ENCODE measurements around the gene SHE.
"Not testable (repeated sequence)": the region's sequence is repeated elsewhere in the genome, so short reads cannot be mapped to it uniquely, and the experiment has no call there.

The SHE gene

DNA sequence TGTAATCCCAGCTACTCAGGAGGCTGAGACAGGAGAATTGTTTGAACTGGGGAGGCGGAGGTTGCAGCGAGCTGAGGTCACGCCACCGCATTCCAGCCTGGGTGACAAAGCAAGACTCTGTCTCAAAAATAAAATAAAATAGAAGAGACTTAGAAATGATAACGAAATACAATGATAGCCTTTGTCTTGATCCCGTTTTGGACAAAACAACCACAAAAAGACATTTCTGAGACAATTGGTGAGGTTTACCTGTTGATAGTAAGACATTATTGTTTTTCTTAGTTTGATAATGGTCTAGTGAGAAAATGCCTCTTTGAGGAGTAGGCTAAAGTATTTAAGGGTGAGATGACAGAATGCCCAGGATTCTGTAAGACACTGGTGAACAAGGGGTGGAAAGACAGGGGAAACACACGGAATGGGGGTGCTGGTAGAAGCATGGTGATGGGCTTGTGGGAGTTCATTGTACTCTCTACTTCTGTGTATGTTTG is 11.9 kb upstream of the SHE start:
- DNase-seq (ENCODE audit: low read depth), result no peak

GRCh38 chr1:154512760-154513159 is 10.5 kb upstream of the SHE start:
- no peak for DNase-seq (ENCODE audit: low read depth)

- no peak for DNase-seq (ENCODE audit: low read depth)
Measured at GRCh38 chr1:154503898-154504297, 1.7 kb upstream of the SHE start.

DNA sequence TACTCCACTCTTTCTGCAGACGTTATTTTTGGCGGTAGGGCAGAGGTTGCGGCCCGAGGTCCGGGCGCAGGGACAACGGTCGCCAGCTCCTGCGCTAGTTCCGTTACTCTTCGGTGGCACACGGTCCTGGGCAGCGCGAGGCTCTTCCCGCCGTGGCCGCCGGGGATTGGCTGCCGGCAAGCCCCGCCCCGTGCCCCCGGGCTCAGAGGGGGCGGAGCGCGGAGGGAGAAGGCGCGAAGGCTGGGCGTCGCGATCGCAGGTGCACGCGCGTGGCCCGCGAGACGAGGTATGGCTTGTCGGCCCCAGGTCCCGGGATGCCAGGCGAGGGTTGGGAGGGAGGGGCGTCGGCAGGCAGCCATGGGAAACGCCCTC is 518 bp upstream of the SHE start:
- no peak for DNase-seq (ENCODE audit: low read depth)

DNA sequence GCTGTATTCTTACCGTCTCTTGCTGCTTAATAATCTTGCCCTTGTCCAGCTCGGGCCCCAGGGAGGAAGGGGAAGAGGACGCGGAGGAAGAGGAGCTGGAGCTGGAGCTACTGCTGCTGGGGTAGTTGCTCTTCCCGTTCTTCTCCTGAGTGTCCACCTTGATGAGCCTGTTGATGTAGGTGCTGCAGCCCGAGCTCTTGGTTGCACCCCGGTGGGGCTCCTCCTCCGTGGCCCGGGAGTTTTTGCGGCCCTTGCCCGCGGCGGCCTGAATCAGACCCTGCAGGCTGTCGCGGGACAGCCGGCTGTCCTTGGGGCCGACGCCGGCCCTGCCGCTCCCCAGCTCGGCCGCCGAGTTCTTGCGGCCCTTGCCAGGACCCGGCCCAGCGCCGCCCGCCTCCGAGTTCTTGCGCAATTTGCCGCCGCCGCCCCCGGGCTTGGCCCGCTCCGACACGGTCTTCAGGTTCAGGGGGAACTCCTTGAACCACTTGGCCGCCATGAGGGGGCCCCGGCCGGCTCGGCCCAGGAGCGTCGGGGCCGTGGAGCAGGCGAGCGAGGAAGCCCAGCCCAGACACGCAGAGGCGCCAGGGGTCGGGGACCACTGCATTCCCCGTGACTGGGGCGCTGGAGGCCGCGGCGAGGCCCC is 668 bp downstream of the SHE start:
- no peak for DNase-seq (ENCODE audit: low read depth)

GRCh38 chr1:154500533-154500932 is 1.7 kb downstream of the SHE start:
- DNase-seq (ENCODE audit: low read depth), result no peak

GRCh38 chr1:154499446-154499845 is 2.8 kb downstream of the SHE start:
- DNase-seq (ENCODE audit: low read depth), result no peak

- no peak for DNase-seq (ENCODE audit: low read depth)
Measured at GRCh38 chr1:154497026-154497806, 5.0 kb downstream of the SHE start.

DNA sequence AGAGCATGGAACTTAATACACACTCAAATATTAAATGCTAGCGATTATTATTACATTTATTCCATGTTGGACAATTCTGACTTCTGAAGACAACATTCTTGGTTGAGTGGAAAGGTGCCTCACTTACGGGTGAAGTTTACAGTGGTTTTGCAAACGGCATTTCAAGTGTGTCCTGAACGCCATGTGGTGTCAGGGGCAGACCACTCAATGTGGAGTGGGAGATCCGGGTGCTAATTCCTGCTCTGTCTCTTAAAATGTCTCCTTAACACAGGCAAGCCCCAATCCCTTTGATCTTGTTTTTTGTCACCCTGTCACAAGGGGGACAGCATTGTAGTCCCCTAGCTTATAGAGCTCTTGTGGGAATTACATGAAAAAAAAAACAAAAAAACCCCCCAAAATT is 5.8 kb downstream of the SHE start:
- no peak for DNase-seq (ENCODE audit: low read depth)

GRCh38 chr1:154495496-154496273 is 6.5 kb downstream of the SHE start:
- DNase-seq (ENCODE audit: low read depth), result no peak

DNA sequence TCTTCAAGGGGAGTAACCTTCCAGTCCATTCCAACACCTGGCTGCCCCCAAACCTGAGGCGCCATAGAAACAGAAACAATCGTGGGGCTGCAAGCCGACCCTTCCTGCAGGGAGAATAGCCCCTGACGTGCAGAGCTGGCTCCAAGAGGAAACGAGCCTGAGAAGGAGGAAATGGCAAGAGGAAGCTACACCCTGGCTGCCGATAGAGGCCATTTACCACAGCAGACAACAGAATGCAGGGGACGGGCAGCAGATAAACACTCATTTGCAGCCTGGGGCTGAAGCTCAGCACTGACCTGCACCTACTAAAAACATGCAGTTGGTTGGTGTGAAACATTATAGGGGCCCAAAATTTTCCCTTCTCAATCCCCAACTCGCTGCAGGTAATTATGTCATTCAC is 8.9 kb downstream of the SHE start:
- DNase-seq (ENCODE audit: low read depth), result no peak

DNA sequence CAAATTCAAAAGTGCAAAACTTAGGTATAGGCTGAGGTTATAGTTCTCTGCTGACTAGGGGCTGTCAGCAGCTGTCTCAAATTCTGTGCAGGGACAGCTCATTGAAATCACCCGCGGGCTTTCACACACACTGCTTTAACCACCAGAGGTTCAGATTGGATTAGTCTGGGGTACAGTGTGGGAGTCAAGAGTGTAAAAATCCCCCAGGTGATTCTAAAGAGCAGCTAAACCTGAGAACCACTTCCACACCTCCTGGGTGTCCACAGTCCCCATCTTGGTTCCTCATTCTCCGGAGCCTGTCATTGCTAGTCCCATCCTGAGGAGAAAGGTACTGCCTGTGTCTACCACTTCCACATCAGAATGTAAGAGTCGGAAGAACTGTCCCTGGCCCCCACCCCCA is 10.1 kb downstream of the SHE start:
- no peak for DNase-seq (ENCODE audit: low read depth)

DNA sequence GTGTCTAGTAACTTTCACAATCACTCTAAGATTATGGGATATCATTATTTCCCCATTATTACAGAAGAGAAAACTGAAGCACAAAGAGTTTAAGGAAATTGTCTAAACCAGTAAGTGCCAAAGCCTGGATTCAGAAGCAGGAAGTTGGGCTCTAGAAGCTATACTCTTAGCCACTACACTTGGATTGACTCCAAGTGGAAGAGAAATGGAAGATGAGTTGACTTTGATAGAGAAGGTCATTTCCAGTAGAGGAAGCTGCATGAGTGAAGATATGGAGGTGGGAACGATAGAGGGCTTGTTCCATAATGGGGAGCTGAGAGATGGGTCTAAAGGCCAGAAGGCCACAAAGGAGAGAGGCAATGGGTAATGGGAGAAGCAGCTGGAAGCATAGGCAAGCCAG is 11.9 kb downstream of the SHE start:
- DNase-seq (ENCODE audit: low read depth), result no peak

DNA sequence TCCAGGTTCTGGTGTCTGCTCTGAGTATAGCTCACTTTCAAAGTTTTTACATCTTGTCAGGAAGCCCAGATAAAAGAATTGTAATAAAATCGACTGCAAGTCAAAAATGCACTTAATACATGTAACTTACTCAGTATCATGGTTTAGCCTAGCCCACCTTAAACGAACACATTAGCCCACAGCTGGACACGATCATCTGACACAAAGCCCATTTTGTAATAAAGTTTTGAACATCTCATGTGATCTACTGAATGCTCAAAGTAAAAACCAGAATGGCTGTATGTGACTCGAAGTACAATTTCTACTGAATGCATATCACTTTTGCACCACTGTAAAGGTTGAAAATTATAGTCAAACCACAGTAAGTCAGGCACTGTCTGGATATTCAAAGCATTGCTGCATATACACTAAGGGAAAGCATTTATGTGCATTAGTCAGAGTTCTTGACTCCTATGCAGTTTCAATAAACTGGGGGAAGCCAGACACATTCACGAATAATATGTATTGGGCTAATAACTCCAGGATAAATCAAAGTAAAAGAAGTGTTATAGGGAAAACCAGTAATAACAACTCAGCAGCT is 12.4 kb downstream of the SHE start:
- no peak for DNase-seq (ENCODE audit: low read depth)

GRCh38 chr1:154488922-154489321 is 13.3 kb downstream of the SHE start:
- DNase-seq (ENCODE audit: low read depth), result no peak

- not testable (repeated sequence) for DNase-seq (ENCODE audit: low read depth)
Measured at GRCh38 chr1:154486756-154487155, 15.5 kb downstream of the SHE start.

GRCh38 chr1:154485910-154486496 is 16.2 kb downstream of the SHE start:
- DNase-seq (ENCODE audit: low read depth), result no peak

GRCh38 chr1:154485106-154485505 is 17.1 kb downstream of the SHE start:
- DNase-seq (ENCODE audit: low read depth), result no peak

DNA sequence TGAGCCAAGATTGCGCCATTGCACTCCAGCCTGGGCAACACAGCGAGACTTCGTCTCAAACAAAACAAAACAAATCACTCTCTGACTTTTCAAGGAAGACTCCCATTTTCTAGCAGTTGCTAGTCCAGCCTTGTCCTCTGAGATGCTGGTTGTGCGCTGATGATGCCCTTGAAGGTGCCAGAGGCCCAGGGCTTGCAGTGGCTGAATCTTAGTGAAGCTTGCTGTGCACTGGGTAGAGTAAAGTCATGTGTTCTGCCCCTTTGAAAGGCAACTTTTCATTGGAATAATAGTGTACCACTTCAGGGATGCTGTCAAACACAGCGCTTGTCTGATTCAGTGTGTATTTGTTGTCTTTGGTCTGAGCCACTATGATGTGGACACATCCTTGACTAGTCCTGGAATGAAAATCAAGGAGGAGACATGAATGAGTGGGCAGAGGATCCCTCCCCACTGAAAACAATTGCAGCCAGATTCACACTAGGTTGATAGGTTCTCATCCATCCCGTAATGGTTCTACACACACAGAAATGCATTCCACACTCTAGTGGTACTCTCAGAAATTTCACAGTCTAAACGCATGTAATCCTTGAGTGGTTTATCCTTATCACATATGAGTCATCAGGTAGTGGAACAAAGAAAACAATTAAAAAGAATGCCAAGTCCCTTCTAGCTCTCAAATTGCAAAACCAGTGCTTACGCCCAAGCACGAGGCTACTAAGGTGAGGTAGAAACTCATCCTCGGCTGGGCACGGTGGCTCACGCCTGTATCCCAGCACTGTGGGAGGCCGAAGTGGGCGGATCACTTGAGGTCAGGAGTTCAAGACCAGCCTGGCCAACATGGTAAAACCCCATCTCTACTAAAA is 18.0 kb downstream of the SHE start:
- DNase-seq (ENCODE audit: low read depth), result no peak

GRCh38 chr1:154481053-154481452 is 21.2 kb downstream of the SHE start:
- DNase-seq (ENCODE audit: low read depth), result no peak

GRCh38 chr1:154479764-154480421 is 22.3 kb downstream of the SHE start:
- peak; percentile 40 for DNase-seq (ENCODE audit: low read depth)

Data from T follicular helper cell (primary cell).